Keratinocyte (primary cell): Measurements from ENCODE around the gene TRIM73. TPM values are rescaled to one million over a fixed set of nuclear protein-coding genes. Genes with fewer than 3 reads are reported as not detected.
"Not testable (repeated sequence)": the region's sequence is repeated elsewhere in the genome, so short reads cannot be mapped to it uniquely, and the experiment has no call there.

Experiments
- DNase-seq: peaks from one replicate; pipeline ENCODE4 v3.0.0-alpha.2; 2011; ENCODE audit warnings: low read depth, missing footprints, low spot score
- FAIRE-seq: peaks from 2 replicates; lab custom pipeline; 2011; peaks lifted over from hg19 to GRCh38; lab: Jason Lieb, UNC
- H2AFZ ChIP-seq: 2 replicates; pipeline ENCODE4 v1.6.0; 2012; ENCODE audit warnings: low read length, control low read depth, inconsistent platforms; ENCODE audit not compliant: control insufficient read depth
- H3K27ac ChIP-seq: 2 replicates; pipeline ENCODE4 v1.5.1; 2011; ENCODE audit warnings: low read length; ENCODE audit not compliant: control insufficient read depth, insufficient read depth
- H3K27me3 ChIP-seq: 3 replicates; pipeline ENCODE4 v1.6.0; 2011; ENCODE audit warnings: low read length; ENCODE audit not compliant: control insufficient read depth, insufficient read depth; ENCODE audit errors: extremely low read depth
- H3K36me3 ChIP-seq, 2 experiments: 2 replicates in 1 of 2; 3 replicates in 1 of 2; pipeline ENCODE4 v1.5.1; 2011; ENCODE audit warnings: low read length in 2 of 2, mild to moderate bottlenecking in 1 of 2; ENCODE audit not compliant: control insufficient read depth in 2 of 2, insufficient read depth in 2 of 2; ENCODE audit errors: extremely low read depth in 1 of 2
- H3K4me1 ChIP-seq: 3 replicates; pipeline ENCODE4 v1.5.1; 2011; ENCODE audit warnings: low read length; ENCODE audit not compliant: control insufficient read depth, insufficient read depth; ENCODE audit errors: extremely low read depth
- H3K4me2 ChIP-seq: 3 replicates; pipeline ENCODE4 v1.6.0; 2011; ENCODE audit warnings: low read depth, low read length; ENCODE audit not compliant: control insufficient read depth, insufficient read depth; ENCODE audit errors: extremely low read depth
- H3K4me3 ChIP-seq, 3 experiments: fragments of 200-600 bp in 1 of 3; sonication (generic) in 1 of 3; 2 replicates in 2 of 3; 3 replicates in 1 of 3; pipeline ENCODE4 v1.5.1; 2011 to 2016; ENCODE audit warnings: low read length in 3 of 3, mild to moderate bottlenecking in 3 of 3, control low read depth in 2 of 3, inconsistent platforms in 1 of 3, low read depth in 1 of 3, mixed read lengths in 1 of 3, mixed run types in 1 of 3, moderate library complexity in 1 of 3; ENCODE audit not compliant: control insufficient read depth in 2 of 3, insufficient read depth in 2 of 3; ENCODE audit errors: extremely low read depth in 1 of 3
- H3K79me2 ChIP-seq: 2 replicates; pipeline ENCODE4 v1.6.0; 2012; ENCODE audit warnings: low read length; ENCODE audit not compliant: control insufficient read depth, insufficient read depth
- H3K9ac ChIP-seq: 3 replicates; pipeline ENCODE4 v1.6.0; 2011; ENCODE audit warnings: low read length; ENCODE audit not compliant: control insufficient read depth, insufficient read depth; ENCODE audit errors: extremely low read depth
- H3K9me1 ChIP-seq: 3 replicates; pipeline ENCODE4 v1.6.0; 2011; ENCODE audit warnings: low read length; ENCODE audit not compliant: control insufficient read depth, insufficient read depth; ENCODE audit errors: extremely low read depth
- H3K9me3 ChIP-seq: 2 replicates; pipeline ENCODE4 v1.5.1; 2012; ENCODE audit warnings: low read depth, low read length; ENCODE audit not compliant: control insufficient read depth
- H4K20me1 ChIP-seq: 3 replicates; pipeline ENCODE4 v1.6.0; 2011; ENCODE audit warnings: low read length; ENCODE audit not compliant: control insufficient read depth, insufficient read depth; ENCODE audit errors: extremely low read depth
- dilution Hi-C: fragments of 300-500 bp; cut with MboI; formaldehyde crosslinking; loops from one replicate; pipeline ENCODE4 v1.7.0; 2020; ENCODE audit warnings: low sequenced_read_pairs; ENCODE audit not compliant: extremely low pct_ligation_motif_present
- polyA plus RNA-seq, 5 experiments: library from polyadenylated mRNA; depleted of rRNA in 3 of 5; stranded (reverse) in 3 of 5; stranded (forward) in 1 of 5; unstranded in 1 of 5; fragments of >200 nt; gene quantifications; 1 replicate in 1 of 5; 2 replicates in 3 of 5; 3 replicates in 1 of 5; pipeline versions ENCODE4 v1.2.1 to v1.2.3, GENCODE V29; 2011 to 2012; ENCODE audit warnings: missing spikeins in 2 of 5, low read depth in 1 of 5, low replicate concordance in 1 of 5

TRIM73 gene
- polyA plus RNA-seq, 1 donor (not counting 4 experiments of a cell fraction or from before 2014, with no cell fraction given): 0.21 TPM

GRCh38 chr7:75409880-75410822 lies 14.7 kb downstream of the TRIM73 start:
- H3K27ac ChIP-seq, H3K9ac ChIP-seq, DNase-seq, H2AFZ ChIP-seq, dilution Hi-C loops, H3K36me3 ChIP-seq, H3K9me1 ChIP-seq, H3K4me2 ChIP-seq, H3K79me2 ChIP-seq, H4K20me1 ChIP-seq, H3K27me3 ChIP-seq, H3K4me1 ChIP-seq, FAIRE-seq, H3K9me3 ChIP-seq: not testable (repeated sequence)
- peak overlapping the region in 1 of 3 experiments; percentile 37 for H3K4me3 ChIP-seq

GRCh38 chr7:75410823-75411173 lies 15.4 kb downstream of the TRIM73 start:
- H3K9ac ChIP-seq, H3K27ac ChIP-seq, DNase-seq, H3K36me3 ChIP-seq, H3K4me3 ChIP-seq, H3K9me1 ChIP-seq, H3K79me2 ChIP-seq, FAIRE-seq, H2AFZ ChIP-seq, H3K27me3 ChIP-seq, H3K9me3 ChIP-seq, H3K4me2 ChIP-seq, H3K4me1 ChIP-seq, H4K20me1 ChIP-seq, dilution Hi-C loops: not testable (repeated sequence)

GRCh38 chr7:75414204-75414603 lies 18.8 kb downstream of the TRIM73 start:
- H3K4me1 ChIP-seq, H4K20me1 ChIP-seq, H3K79me2 ChIP-seq, H3K4me3 ChIP-seq, H3K27me3 ChIP-seq, DNase-seq, FAIRE-seq, H3K36me3 ChIP-seq, H3K9me1 ChIP-seq, H3K27ac ChIP-seq, H2AFZ ChIP-seq, H3K9ac ChIP-seq, H3K9me3 ChIP-seq, dilution Hi-C loops, H3K4me2 ChIP-seq: not testable (repeated sequence)

- H3K27me3 ChIP-seq, H3K79me2 ChIP-seq, H4K20me1 ChIP-seq, H3K36me3 ChIP-seq, dilution Hi-C loops, H3K9me3 ChIP-seq, H3K4me3 ChIP-seq, FAIRE-seq, H3K27ac ChIP-seq, H2AFZ ChIP-seq, H3K9me1 ChIP-seq, H3K4me1 ChIP-seq, H3K4me2 ChIP-seq, H3K9ac ChIP-seq, DNase-seq: not testable (repeated sequence)
Measured at GRCh38 chr7:75414708-75415427, 19.4 kb downstream of the TRIM73 start.
